ENCODE measurements around the gene FLNB. TPM values are rescaled to one million over a fixed set of nuclear protein-coding genes. Genes with fewer than 3 reads are reported as not detected.

Gene FLNB
- total RNA-seq, 1 experiment from 2014 or later: 315 TPM

DNA sequence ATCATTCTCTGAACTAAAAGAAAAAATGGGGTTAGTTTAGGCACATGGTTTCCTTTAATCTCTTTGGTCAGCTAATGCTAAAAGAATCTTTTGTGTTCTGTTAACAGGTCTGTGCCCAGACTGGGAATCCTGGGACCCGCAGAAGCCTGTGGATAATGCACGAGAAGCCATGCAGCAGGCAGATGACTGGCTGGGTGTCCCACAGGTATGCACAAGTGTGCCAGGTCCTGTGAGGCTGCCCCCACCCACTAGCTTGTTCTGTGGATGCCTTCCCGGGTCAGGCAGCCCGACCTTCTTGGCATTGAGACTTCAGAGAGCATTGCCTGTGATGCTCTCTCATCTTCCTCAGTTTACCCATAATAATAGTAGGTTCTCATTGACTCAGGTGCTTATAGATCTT, 70.4 kb downstream of the FLNB start:
- Mint-ChIP-seq H3K27me3 (ENCODE audit: insufficient read depth, unreplicated experiment) (no peaks in the 10 kb centered on the region), H3K36me3 (ENCODE audit: insufficient read depth, unreplicated experiment) (peaks cover 96% of the 10 kb centered on the region), H3K4me3 (ENCODE audit: unreplicated experiment) (no peak overlapping the region), H3K27ac (ENCODE audit: unreplicated experiment) (no peak overlapping the region), H3K4me1 (ENCODE audit: low read depth, unreplicated experiment) (peaks cover 40% of the 10 kb centered on the region), H3K9me3 (ENCODE audit: unreplicated experiment) (no peaks in the 10 kb centered on the region)
- Histone ChIP-seq H3K4me1 (peaks cover 18% of the 10 kb centered on the region), H3K4me3 (ENCODE audit: low read depth, low read length) (no peak overlapping the region), H3K9me3 (no peaks in the 10 kb centered on the region), H3K27me3 (replicated peaks; ENCODE audit: control insufficient read depth, insufficient read depth, low read length) (no peaks in the 10 kb centered on the region), H3K36me3 (ENCODE audit: control insufficient read depth, insufficient read depth, low read length) (peaks cover 1% of the 10 kb centered on the region; the same call in 1 of the 2 replicates)
- no peak for DNase-seq
- intact Hi-C loops (cut with micrococcal nuclease; ENCODE audit: unreplicated experiment): no loop called here
- BruUV-seq (replicated peaks): no TSS peak
- CTCF ChIA-PET: no interaction called here
- POLR2A ChIA-PET: no interaction called here
- TF ChIP-seq, protein P1, sequence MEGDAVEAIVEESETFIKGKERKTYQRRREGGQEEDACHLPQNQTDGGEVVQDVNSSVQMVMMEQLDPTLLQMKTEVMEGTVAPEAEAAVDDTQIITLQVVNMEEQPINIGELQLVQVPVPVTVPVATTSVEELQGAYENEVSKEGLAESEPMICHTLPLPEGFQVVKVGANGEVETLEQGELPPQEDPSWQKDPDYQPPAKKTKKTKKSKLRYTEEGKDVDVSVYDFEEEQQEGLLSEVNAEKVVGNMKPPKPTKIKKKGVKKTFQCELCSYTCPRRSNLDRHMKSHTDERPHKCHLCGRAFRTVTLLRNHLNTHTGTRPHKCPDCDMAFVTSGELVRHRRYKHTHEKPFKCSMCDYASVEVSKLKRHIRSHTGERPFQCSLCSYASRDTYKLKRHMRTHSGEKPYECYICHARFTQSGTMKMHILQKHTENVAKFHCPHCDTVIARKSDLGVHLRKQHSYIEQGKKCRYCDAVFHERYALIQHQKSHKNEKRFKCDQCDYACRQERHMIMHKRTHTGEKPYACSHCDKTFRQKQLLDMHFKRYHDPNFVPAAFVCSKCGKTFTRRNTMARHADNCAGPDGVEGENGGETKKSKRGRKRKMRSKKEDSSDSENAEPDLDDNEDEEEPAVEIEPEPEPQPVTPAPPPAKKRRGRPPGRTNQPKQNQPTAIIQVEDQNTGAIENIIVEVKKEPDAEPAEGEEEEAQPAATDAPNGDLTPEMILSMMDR (IDR thresholded peaks at IDR 0.05; ENCODE audit: insufficient read depth in 1 of 2, low read depth in 1 of 2, low read length in 1 of 2, severe bottlenecking in 1 of 2, unreplicated experiment in 1 of 2): no peak

GRCh38 chr3:58079773-58080172, 71.6 kb downstream of the FLNB start:
- Histone ChIP-seq H3K27me3 (replicated peaks; ENCODE audit: control insufficient read depth, insufficient read depth, low read length) (no peaks in the 10 kb centered on the region), H3K9me3 (no peaks in the 10 kb centered on the region), H3K4me1 (peaks cover 20% of the 10 kb centered on the region), H3K4me3 (ENCODE audit: low read depth, low read length) (no peak overlapping the region), H3K36me3 (ENCODE audit: control insufficient read depth, insufficient read depth, low read length) (peaks cover 1% of the 10 kb centered on the region; the same call in 1 of the 2 replicates)
- Mint-ChIP-seq H3K4me1 (ENCODE audit: low read depth, unreplicated experiment) (peaks cover 39% of the 10 kb centered on the region), H3K9me3 (ENCODE audit: unreplicated experiment) (no peaks in the 10 kb centered on the region), H3K4me3 (ENCODE audit: unreplicated experiment) (no peak overlapping the region), H3K36me3 (ENCODE audit: insufficient read depth, unreplicated experiment) (peaks cover 98% of the 10 kb centered on the region), H3K27me3 (ENCODE audit: insufficient read depth, unreplicated experiment) (no peaks in the 10 kb centered on the region), H3K27ac (ENCODE audit: unreplicated experiment) (peak overlapping the region; percentile 9)
- ChIA-PET POLR2A (interaction anchor here (0.7 kb wide), 1 partner anchor 107 kb away, joined by 3 read pairs; no protein-coding TSS in a partner anchor), CTCF (no interaction called here)
- no TSS peak for BruUV-seq (replicated peaks)
- intact Hi-C loops (cut with micrococcal nuclease; ENCODE audit: unreplicated experiment): no loop called here
- TF ChIP-seq, protein P1 (IDR thresholded peaks at IDR 0.05; ENCODE audit: insufficient read depth in 1 of 2, low read depth in 1 of 2, low read length in 1 of 2, severe bottlenecking in 1 of 2, unreplicated experiment in 1 of 2): no peak
- no peak for DNase-seq

GRCh38 chr3:58082047-58082446, 73.8 kb downstream of the FLNB start:
- POLR2A ChIA-PET: no interaction called here
- H3K9me3 ChIP-seq: no peaks in the 10 kb centered on the region
- H3K4me1 ChIP-seq: peaks cover 21% of the 10 kb centered on the region
- H3K4me1 Mint-ChIP-seq (ENCODE audit: low read depth, unreplicated experiment): peaks cover 43% of the 10 kb centered on the region
- no peak overlapping the region for H3K4me3 ChIP-seq (ENCODE audit: low read depth, low read length)
- H3K4me3 Mint-ChIP-seq (ENCODE audit: unreplicated experiment): no peak overlapping the region
- H3K27ac Mint-ChIP-seq (ENCODE audit: unreplicated experiment): no peak overlapping the region
- no peaks in the 10 kb centered on the region for H3K9me3 Mint-ChIP-seq (ENCODE audit: unreplicated experiment)
- TF ChIP-seq, protein P1 (IDR thresholded peaks at IDR 0.05; ENCODE audit: insufficient read depth in 1 of 2, low read depth in 1 of 2, low read length in 1 of 2, severe bottlenecking in 1 of 2, unreplicated experiment in 1 of 2): no peak
- H3K27me3 Mint-ChIP-seq (ENCODE audit: insufficient read depth, unreplicated experiment): no peaks in the 10 kb centered on the region
- intact Hi-C loops (cut with micrococcal nuclease; ENCODE audit: unreplicated experiment): no loop called here
- no peak for DNase-seq
- CTCF ChIA-PET: no interaction called here
- peaks cover 100% of the 10 kb centered on the region for H3K36me3 Mint-ChIP-seq (ENCODE audit: insufficient read depth, unreplicated experiment)
- no TSS peak for BruUV-seq (replicated peaks)
- peaks cover 1% of the 10 kb centered on the region; the same call in 1 of the 2 replicates for H3K36me3 ChIP-seq (ENCODE audit: control insufficient read depth, insufficient read depth, low read length)
- no peaks in the 10 kb centered on the region for H3K27me3 ChIP-seq (replicated peaks; ENCODE audit: control insufficient read depth, insufficient read depth, low read length)

Measured in Caco-2 (cell line).